NCI-H1417 treated with DMSO at 0.1 percent for 48 hours (cell line): Measurements from ENCODE around the gene PLD3.

Experiments
- DNase-seq: peaks from one replicate; lab custom pipeline; 2025; lab: John Stamatoyannopoulos, UW

Gene PLD3, protein sequence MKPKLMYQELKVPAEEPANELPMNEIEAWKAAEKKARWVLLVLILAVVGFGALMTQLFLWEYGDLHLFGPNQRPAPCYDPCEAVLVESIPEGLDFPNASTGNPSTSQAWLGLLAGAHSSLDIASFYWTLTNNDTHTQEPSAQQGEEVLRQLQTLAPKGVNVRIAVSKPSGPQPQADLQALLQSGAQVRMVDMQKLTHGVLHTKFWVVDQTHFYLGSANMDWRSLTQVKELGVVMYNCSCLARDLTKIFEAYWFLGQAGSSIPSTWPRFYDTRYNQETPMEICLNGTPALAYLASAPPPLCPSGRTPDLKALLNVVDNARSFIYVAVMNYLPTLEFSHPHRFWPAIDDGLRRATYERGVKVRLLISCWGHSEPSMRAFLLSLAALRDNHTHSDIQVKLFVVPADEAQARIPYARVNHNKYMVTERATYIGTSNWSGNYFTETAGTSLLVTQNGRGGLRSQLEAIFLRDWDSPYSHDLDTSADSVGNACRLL

GRCh38 chr19:40348125-40348913 is at the start of gene PLD3, which contains the start of gene C19orf47:
Gene PLD3 (plus strand): TSS chr19:40348695. CDS start chr19:40366484, 17,789 bp downstream.
Gene C19orf47 (minus strand): TSS chr19:40348397. CDS start chr19:40341857, 6,540 bp downstream.
- peak; percentile 80 for DNase-seq

GRCh38 chr19:40300668-40301067 is 47.8 kb upstream of the PLD3 start:
- no peak for DNase-seq

DNA sequence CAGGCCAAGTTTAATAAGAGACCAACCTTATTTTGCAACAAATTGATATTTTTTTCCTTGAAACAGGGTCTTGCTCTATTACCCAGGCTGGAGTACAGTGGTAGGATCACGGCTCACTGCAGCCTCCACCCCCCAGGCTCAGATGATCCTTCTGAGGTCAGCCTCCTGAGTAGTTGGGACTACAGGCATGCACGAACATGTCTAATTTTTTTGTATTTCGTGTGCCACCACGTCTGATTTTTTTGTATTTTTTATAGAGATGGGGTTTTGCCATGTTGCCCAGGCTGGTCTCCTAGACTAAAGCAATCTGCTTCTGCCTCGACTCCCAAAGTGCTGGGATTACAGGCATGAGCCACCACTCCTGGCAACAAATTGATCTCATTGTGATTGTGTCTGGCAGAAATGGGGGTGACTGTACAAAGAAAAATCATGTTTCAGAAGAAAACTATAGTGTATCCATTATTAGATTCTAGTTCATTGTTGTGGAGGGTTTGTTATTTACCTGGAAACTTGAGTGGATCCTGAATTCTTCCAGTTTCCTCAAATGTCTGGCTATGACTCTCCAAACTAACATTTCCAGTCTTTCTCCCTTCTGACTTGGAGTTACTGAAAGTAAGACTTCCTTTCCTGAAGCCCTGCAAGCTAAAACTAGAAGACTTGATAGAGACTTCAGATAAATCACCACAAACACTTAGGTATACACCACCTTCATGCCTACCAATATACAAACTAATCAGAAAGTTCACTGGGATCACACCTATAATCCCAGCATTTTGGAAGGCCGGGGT is 46.1 kb upstream of the PLD3 start:
- DNase-seq: no peak

- no peak for DNase-seq
Measured at GRCh38 chr19:40303765-40304164, 44.7 kb upstream of the PLD3 start.

DNA sequence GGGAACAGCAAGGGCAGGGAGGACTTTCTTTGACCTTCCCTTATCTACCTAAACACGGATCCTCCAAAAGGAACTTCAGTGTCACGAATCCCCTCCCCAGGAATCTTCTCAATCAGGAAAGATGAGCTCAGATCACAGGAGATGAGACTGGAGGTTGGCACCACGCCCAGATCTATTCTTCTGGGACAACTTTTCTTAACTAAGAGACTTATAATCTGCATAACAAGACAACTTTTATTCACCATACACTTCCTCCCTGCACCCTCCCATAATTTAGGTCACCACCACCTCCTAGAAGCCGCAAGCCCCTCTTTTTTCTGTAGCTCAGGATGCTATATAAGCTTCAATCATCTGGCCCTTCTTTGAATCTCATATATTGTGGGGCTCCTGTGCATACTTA is 44.2 kb upstream of the PLD3 start:
- DNase-seq: no peak

DNA sequence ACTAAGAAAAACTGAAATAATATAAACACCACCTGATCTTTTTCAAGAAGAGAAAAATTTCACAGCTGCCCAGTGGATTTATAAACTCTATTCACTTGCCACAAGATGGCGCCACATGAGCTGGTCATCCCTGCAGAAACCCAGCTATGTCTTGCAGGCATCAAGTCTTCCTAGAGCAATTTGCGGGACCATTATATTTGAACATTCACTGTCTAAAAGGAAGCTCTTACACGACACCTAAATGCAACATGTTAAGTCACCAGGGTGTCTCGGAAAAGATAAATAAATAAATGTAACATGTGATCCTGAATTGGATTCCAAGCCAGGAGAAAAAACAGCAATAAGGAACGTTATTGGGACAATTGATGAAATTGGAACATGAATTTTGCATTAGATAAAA is 43.1 kb upstream of the PLD3 start:
- no peak for DNase-seq

GRCh38 chr19:40309666-40310065 is 38.8 kb upstream of the PLD3 start:
- DNase-seq: no peak

GRCh38 chr19:40312533-40312932 is 36.0 kb upstream of the PLD3 start:
- DNase-seq: no peak

- DNase-seq: no peak
Measured at GRCh38 chr19:40313229-40313983, 35.1 kb upstream of the PLD3 start.

DNA sequence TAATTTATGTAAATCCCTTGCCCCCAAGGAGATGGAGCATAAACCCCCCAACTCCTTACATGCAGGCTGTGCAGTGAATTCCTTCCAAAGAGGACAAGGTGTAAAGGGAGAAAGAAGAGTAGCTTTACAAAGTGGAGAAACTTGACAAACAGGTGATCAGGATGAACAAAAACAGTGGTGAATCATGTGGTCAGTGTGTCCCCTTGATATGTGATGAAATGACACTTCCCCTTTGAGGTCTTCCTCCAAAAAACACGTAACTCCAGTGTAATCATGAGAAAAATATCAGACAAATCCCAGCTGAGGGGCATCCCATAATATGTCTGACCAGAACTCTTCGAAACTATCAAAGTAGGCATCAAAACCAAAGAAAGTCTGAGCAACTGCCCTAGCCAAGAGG is 33.8 kb upstream of the PLD3 start:
- DNase-seq: no peak

DNA sequence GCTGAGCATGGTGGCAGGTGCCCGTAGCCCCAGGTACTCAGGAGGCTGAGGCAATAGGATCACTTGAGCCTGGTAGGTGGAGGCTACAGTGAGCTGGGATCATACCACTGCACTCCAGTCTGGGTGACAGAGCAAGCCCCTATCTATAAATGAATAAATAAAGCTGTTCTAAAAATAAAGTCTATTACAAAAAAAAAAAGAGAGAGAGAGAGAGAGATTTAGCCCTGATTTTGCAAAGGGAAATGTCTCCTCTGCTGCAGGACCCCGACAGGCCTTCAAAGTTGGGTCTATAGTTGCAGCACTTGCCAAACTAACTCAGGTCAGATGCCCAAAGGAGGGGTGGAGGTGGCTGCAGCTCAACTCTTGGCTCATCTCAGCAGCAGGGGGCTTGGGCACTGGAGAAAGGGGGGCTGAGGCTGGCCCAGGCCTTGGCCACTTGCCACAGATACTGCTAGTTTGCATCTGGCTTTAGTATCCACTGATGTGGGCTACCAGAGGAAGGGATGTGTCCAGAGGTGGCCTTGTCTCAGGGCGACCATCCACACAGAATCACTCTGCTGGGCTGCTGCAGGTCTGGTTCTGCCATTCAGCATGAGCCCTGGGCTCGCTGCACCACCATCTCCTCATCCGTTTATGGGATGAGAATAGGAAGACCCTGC is 32.6 kb upstream of the PLD3 start:
- no peak for DNase-seq

DNA sequence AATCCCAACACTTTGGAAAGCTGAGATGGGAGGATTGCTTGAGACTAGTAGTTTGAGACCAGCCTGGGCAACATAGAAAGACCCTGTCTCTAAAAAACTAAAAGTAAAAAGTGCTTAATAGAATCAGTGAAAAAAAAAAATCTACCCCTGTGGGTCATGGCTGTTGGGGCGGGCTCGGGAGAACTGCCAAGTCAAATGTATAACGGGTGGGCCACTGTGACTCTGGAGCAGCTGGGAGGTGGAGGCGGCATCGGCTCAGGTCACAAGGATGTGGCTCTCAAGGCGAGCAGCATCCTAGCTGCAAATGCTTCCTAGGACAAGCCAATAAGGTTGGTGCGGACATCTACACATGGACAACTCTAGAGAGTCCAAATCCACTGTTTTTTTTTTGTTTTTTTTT is 31.2 kb upstream of the PLD3 start:
- DNase-seq: no peak

- no peak for DNase-seq
Measured at GRCh38 chr19:40320558-40320935, 27.9 kb upstream of the PLD3 start.

DNA sequence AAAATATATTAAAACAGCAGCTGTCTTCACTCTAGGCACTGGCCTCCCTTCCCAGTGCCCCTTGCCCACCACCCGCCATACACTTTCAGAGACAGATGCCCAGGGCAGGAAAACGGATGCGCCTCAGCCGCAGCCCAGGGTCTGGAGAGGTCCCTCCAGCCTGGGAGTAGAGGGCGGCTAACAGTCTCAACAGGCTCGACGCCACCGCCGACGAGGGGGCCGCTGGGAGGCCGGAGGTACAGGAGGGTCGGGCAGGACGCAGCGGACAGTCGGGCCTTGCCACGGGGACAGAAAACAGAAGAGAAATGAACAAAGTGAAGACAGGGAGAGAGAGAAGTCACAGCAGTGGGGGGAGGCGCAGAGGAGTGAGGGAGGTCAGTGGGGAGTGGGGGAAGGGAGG is 27.4 kb upstream of the PLD3 start:
- DNase-seq: no peak

- no peak for DNase-seq
Measured at GRCh38 chr19:40321566-40322270, 26.8 kb upstream of the PLD3 start.

DNA sequence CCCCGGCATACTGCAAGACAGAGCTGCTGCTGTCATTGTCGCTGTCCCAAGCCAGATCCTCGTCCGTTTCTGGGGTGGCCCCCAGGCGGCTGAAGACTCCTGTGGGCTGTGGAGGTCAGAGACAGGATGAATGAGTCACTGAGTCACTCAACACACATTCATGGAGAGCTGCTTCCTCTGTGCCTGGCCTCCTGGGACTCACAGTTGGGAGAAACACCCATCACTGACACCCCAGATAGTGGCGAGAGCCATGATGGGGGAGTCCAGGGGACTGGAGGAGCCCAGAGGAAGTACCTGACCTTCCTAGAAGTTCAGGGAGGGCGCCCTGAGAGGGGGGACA is 26.3 kb upstream of the PLD3 start:
- no peak for DNase-seq

DNA sequence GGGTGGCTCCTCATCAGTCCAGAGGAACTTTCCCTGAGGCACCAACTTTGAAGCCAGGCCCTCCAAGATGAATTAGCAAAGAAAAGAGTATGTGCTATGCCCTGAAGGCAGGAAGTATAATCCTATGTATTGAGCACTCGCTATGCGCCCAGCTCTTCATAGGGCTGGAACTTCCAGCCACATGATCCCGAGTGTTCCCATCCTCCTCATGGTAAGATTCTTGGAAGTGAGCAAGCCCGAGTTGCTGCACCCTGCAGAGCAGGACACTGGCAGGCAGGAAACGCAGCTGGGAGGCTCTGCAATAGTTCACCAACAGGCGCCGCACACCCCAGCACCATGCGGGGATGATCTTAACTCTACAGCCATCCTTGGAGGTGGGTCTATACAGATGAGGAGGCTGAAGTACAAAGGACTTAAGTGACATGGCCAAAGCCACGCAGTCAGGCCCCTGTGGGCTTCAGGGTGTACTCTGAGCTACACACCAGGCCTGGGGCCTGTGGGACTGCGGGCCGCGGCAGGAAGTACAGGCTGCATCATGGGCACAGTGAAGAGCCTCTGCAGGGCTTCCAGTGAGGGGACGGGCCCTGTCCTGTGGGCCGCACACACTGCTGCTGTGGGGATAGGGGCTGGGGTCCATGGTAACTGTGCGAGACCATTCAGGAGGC is 25.4 kb upstream of the PLD3 start:
- no peak for DNase-seq

DNA sequence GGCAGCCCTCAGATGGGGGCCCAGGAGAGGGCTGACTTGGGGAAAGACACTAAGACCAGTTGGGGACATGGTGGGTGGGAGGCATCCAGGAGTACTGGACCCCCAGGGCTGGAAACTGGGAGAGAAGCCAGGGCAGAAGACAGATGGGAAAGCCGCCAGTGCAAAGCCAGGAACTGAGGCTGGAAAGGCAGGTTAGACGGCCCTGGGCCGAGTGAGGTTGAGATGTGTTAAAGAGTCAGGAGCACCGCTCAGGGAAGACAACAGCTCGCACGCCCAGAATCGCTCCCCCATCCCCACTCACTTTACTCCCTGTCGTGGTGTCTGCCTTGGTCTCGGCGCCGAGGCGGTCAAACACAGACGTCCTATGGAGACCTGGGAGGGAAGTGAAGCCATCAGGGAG is 24.8 kb upstream of the PLD3 start:
- no peak for DNase-seq

- no peak for DNase-seq
Measured at GRCh38 chr19:40326201-40326600, 22.3 kb upstream of the PLD3 start.

DNA sequence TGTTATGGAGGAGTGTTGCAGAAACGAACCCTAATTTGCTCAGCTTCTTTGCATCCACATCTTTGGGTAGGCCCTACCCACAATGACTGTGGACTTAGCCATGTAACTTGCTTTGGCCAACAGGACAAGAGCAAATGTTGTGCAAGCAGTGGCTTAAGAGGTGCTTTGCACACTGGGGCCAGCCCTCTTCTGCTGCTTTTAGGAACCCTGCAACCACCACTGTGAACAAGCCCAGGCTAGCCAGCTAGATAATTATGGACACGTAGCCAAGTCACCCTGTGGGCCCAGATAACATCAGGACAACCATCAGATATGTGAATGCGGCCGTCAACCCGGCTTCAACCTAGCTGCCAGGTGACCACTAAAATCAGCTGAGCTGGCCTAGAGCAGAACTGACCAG is 17.4 kb upstream of the PLD3 start:
- no peak for DNase-seq
